IPS-20b (cell line): ENCODE data around the gene ARFGEF3.

Experiments
- H3K27ac ChIP-seq: one replicate; pipeline ENCODE4 v1.5.1; 2013; ENCODE audit warnings: low read length
- H3K27me3 ChIP-seq: 2 replicates; pipeline ENCODE4 v1.6.1; 2013; ENCODE audit warnings: mild to moderate bottlenecking, low read length, inconsistent platforms; ENCODE audit not compliant: insufficient read depth
- H3K36me3 ChIP-seq: 2 replicates; pipeline ENCODE4 v1.6.1; 2013; ENCODE audit warnings: low read depth, mild to moderate bottlenecking, inconsistent platforms, low read length, moderate library complexity; ENCODE audit not compliant: insufficient read depth
- H3K4me1 ChIP-seq: 2 replicates; pipeline ENCODE4 v1.6.1; 2013; ENCODE audit warnings: mild to moderate bottlenecking, control low read depth, inconsistent platforms, low read length, moderate library complexity; ENCODE audit not compliant: insufficient read depth
- H3K4me3 ChIP-seq: 2 replicates; pipeline ENCODE4 v1.5.1; 2013; ENCODE audit warnings: mild to moderate bottlenecking, low read length, inconsistent platforms
- H3K9ac ChIP-seq: 2 replicates; pipeline ENCODE4 v1.6.1; 2013; ENCODE audit warnings: low read depth, mild to moderate bottlenecking, inconsistent platforms, low read length, moderate library complexity
- H3K9me3 ChIP-seq: 2 replicates; pipeline ENCODE4 v1.6.1; 2013; ENCODE audit warnings: mild to moderate bottlenecking, low read depth, low read length, inconsistent platforms; ENCODE audit not compliant: insufficient read depth

The ARFGEF3 gene

GRCh38 chr6:138300469-138300868 is 138.7 kb downstream of the ARFGEF3 start:
- H3K9ac ChIP-seq: no peak overlapping the region
- no peaks in the 10 kb centered on the region for H3K27me3 ChIP-seq
- no peaks in the 10 kb centered on the region for H3K9me3 ChIP-seq
- H3K36me3 ChIP-seq: peaks cover 54% of the 10 kb centered on the region; the same call in 1 of the 2 replicates
- H3K27ac ChIP-seq: no peak overlapping the region
- H3K4me3 ChIP-seq: no peak overlapping the region
- no peaks in the 10 kb centered on the region for H3K4me1 ChIP-seq

GRCh38 chr6:138302554-138302953 is 140.8 kb downstream of the ARFGEF3 start:
- Histone ChIP-seq H3K9ac (no peak overlapping the region), H3K27me3 (no peaks in the 10 kb centered on the region)

GRCh38 chr6:138307352-138307751 is 145.6 kb downstream of the ARFGEF3 start:
- peaks cover 11% of the 10 kb centered on the region for H3K36me3 ChIP-seq
- no peak overlapping the region for H3K9ac ChIP-seq
- H3K9me3 ChIP-seq: no peaks in the 10 kb centered on the region
- H3K27me3 ChIP-seq: no peaks in the 10 kb centered on the region
- H3K4me3 ChIP-seq: no peak overlapping the region
- no peak overlapping the region for H3K27ac ChIP-seq
- H3K4me1 ChIP-seq: no peaks in the 10 kb centered on the region

More at GRCh38 chr6:138302554-138302953, 140.8 kb downstream of the ARFGEF3 start:
- H3K9me3 ChIP-seq: no peaks in the 10 kb centered on the region
- H3K4me3 ChIP-seq: no peak overlapping the region
- H3K4me1 ChIP-seq: no peaks in the 10 kb centered on the region
- no peak overlapping the region for H3K27ac ChIP-seq
- H3K36me3 ChIP-seq: peaks cover 46% of the 10 kb centered on the region; the same call in 1 of the 2 replicates

GRCh38 chr6:138307816-138308730 is 146.3 kb downstream of the ARFGEF3 start:
- Histone ChIP-seq H3K9ac (no peak overlapping the region), H3K36me3 (peaks cover 4% of the 10 kb centered on the region), H3K9me3 (no peaks in the 10 kb centered on the region), H3K4me3 (no peak overlapping the region), H3K4me1 (no peaks in the 10 kb centered on the region), H3K27me3 (no peaks in the 10 kb centered on the region), H3K27ac (no peak overlapping the region)

GRCh38 chr6:138308731-138309110 is 147.0 kb downstream of the ARFGEF3 start:
- H3K27ac ChIP-seq: no peak overlapping the region
- H3K27me3 ChIP-seq: no peaks in the 10 kb centered on the region
- H3K9ac ChIP-seq: no peak overlapping the region
- no peak overlapping the region for H3K4me3 ChIP-seq
- H3K36me3 ChIP-seq: peaks cover 6% of the 10 kb centered on the region
- no peaks in the 10 kb centered on the region for H3K9me3 ChIP-seq
- H3K4me1 ChIP-seq: no peaks in the 10 kb centered on the region

GRCh38 chr6:138309695-138310094 is 148.0 kb downstream of the ARFGEF3 start:
- H3K27ac ChIP-seq: no peak overlapping the region
- no peak overlapping the region for H3K4me3 ChIP-seq
- H3K27me3 ChIP-seq: no peaks in the 10 kb centered on the region

GRCh38 chr6:138310294-138310693 is 148.6 kb downstream of the ARFGEF3 start:
- Histone ChIP-seq H3K4me3 (no peak overlapping the region), H3K9ac (no peak overlapping the region), H3K9me3 (no peaks in the 10 kb centered on the region), H3K4me1 (no peaks in the 10 kb centered on the region), H3K27me3 (no peaks in the 10 kb centered on the region), H3K27ac (no peak overlapping the region), H3K36me3 (peaks cover 10% of the 10 kb centered on the region)

More at GRCh38 chr6:138309695-138310094, 148.0 kb downstream of the ARFGEF3 start:
- Histone ChIP-seq H3K36me3 (peaks cover 10% of the 10 kb centered on the region), H3K9ac (no peak overlapping the region), H3K9me3 (no peaks in the 10 kb centered on the region), H3K4me1 (no peaks in the 10 kb centered on the region)

- H3K9ac ChIP-seq: no peak overlapping the region
- H3K4me3 ChIP-seq: no peak overlapping the region
- H3K9me3 ChIP-seq: no peaks in the 10 kb centered on the region
- no peaks in the 10 kb centered on the region for H3K4me1 ChIP-seq
- H3K27me3 ChIP-seq: no peaks in the 10 kb centered on the region
- no peak overlapping the region for H3K27ac ChIP-seq
- peaks cover 10% of the 10 kb centered on the region for H3K36me3 ChIP-seq
Observed at GRCh38 chr6:138310821-138311220, 149.1 kb downstream of the ARFGEF3 start.

- H3K36me3 ChIP-seq: peaks cover 10% of the 10 kb centered on the region
- no peaks in the 10 kb centered on the region for H3K4me1 ChIP-seq
- H3K9ac ChIP-seq: no peak overlapping the region
- no peak overlapping the region for H3K27ac ChIP-seq
- no peaks in the 10 kb centered on the region for H3K27me3 ChIP-seq
- no peak overlapping the region for H3K4me3 ChIP-seq
- no peaks in the 10 kb centered on the region for H3K9me3 ChIP-seq
Observed at GRCh38 chr6:138311268-138311667, 149.5 kb downstream of the ARFGEF3 start.

GRCh38 chr6:138318741-138319375 is 157.1 kb downstream of the ARFGEF3 start:
- Histone ChIP-seq H3K4me1 (no peaks in the 10 kb centered on the region), H3K4me3 (no peak overlapping the region), H3K27ac (no peak overlapping the region), H3K9me3 (no peaks in the 10 kb centered on the region), H3K27me3 (no peaks in the 10 kb centered on the region), H3K9ac (no peak overlapping the region), H3K36me3 (peaks cover 38% of the 10 kb centered on the region)

GRCh38 chr6:138321934-138322333 is 160.2 kb downstream of the ARFGEF3 start:
- Histone ChIP-seq H3K4me3 (no peak overlapping the region), H3K9ac (no peak overlapping the region), H3K27me3 (no peaks in the 10 kb centered on the region), H3K27ac (no peak overlapping the region), H3K9me3 (no peaks in the 10 kb centered on the region), H3K4me1 (no peaks in the 10 kb centered on the region), H3K36me3 (peaks cover 43% of the 10 kb centered on the region)

- Histone ChIP-seq H3K4me1 (no peaks in the 10 kb centered on the region), H3K9me3 (no peaks in the 10 kb centered on the region), H3K27ac (no peak overlapping the region), H3K36me3 (peaks cover 41% of the 10 kb centered on the region; the same call in 1 of the 2 replicates), H3K27me3 (no peaks in the 10 kb centered on the region), H3K4me3 (no peak overlapping the region), H3K9ac (no peak overlapping the region)
Observed at GRCh38 chr6:138323821-138324220, 162.1 kb downstream of the ARFGEF3 start.
